HepG2 (cell line): ENCODE data around the gene MS4A14. TPM values are rescaled to one million over a fixed set of nuclear protein-coding genes. Genes with fewer than 3 reads are reported as not detected.
A peak's percentile ranks its signal among the peaks of the same experiment; 100 is the strongest.

ENCODE experiments used
- ATAC-seq: fragments of 200-7000 bp; cut with Tn5 transposase; 3 replicates; pipeline ENCODE4 v1.9.1; 2020; ENCODE audit warnings: mild to moderate bottlenecking, moderate library complexity
- BruUV-seq: library from RNA; stranded (reverse); fragments of 400-500 nt; replicated peaks from 2 replicates; lab custom pipeline; 2021; lab: Mats Ljungman, UMichigan
- CTCF ChIA-PET: fragments of 300-600 bp; formaldehyde crosslinking; extraction: SDS; loops from one replicate; lab custom pipeline; 2021; ENCODE audit warnings: low total read pairs, inconsistent platforms, low intra/inter-chr PET ratio; lab: Yijun Ruan, JAX
- POLR2A ChIA-PET: fragments of 350-600 bp; sonication (Branson Sonifier 250); formaldehyde crosslinking; loops from one replicate; lab custom pipeline; 2020; ENCODE audit warnings: antibody characterized with exemption, inconsistent platforms; lab: Yijun Ruan, JAX
- DNase-seq: peaks from one replicate; pipeline ENCODE4 v3.0.0-alpha.2; 2015; ENCODE audit warnings: low spot score
- FAIRE-seq: peaks from 3 replicates; lab custom pipeline; 2011; peaks lifted over from hg19 to GRCh38; lab: Jason Lieb, UNC
- H2AFZ ChIP-seq: one replicate; pipeline ENCODE4 v1.6.1; 2011; ENCODE audit warnings: low read length, inconsistent platforms
- H3K27ac ChIP-seq: fragments of 300-600 bp; 3 replicates; pipeline ENCODE4 v1.8.0; 2011; ENCODE audit warnings: mixed run types, mild to moderate bottlenecking, mixed read lengths, low read length, inconsistent platforms; ENCODE audit not compliant: insufficient read depth; ENCODE audit errors: extremely low read length
- H3K27me3 ChIP-seq, 2 experiments: fragments of 200-600 bp in 1 of 2; 2 replicates in 1 of 2; 3 replicates in 1 of 2; pipeline versions ENCODE4 v1.6.0 to v1.8.0; 2011; ENCODE audit warnings: low read length in 2 of 2, mild to moderate bottlenecking in 2 of 2, moderate library complexity in 2 of 2, inconsistent platforms in 1 of 2; ENCODE audit not compliant: insufficient read depth in 2 of 2, control insufficient read depth in 1 of 2
- H3K36me3 ChIP-seq, 2 experiments: fragments of 200-600 bp in 1 of 2; replicated peaks in 1 of 2; 2 replicates in 1 of 2; 3 replicates in 1 of 2; pipeline versions ENCODE4 v1.5.1 to v1.8.0; 2011; ENCODE audit warnings: low read length in 2 of 2, inconsistent platforms in 1 of 2; ENCODE audit not compliant: insufficient read depth in 2 of 2, control insufficient read depth in 1 of 2
- H3K4me1 ChIP-seq: 2 replicates; pipeline ENCODE4 v1.5.1; 2012; ENCODE audit warnings: low read length, inconsistent platforms; ENCODE audit not compliant: insufficient read depth
- H3K4me2 ChIP-seq: 2 replicates; pipeline ENCODE4 v1.6.0; 2011; ENCODE audit warnings: low read depth, low read length, inconsistent platforms
- H3K4me3 ChIP-seq, 3 experiments: fragments of 200-600 bp in 1 of 3; sonication (generic), shearing (Covaris generic) in 1 of 3; replicated peaks in 1 of 3; 2 replicates each; pipeline ENCODE4 v1.5.1; 2011 to 2016; ENCODE audit warnings: low read length in 3 of 3, inconsistent platforms in 2 of 3, low read depth in 2 of 3, mild to moderate bottlenecking in 2 of 3, control low read depth in 1 of 3, mixed read lengths in 1 of 3; ENCODE audit not compliant: insufficient read depth in 1 of 3
- H3K79me2 ChIP-seq: one replicate; pipeline ENCODE4 v1.6.1; 2011; ENCODE audit warnings: low read length, inconsistent platforms; ENCODE audit not compliant: insufficient read depth
- H3K9ac ChIP-seq: 2 replicates; pipeline ENCODE4 v1.6.0; 2011; ENCODE audit warnings: mild to moderate bottlenecking, low read depth, low read length, inconsistent platforms; ENCODE audit not compliant: insufficient read depth
- H3K9me3 ChIP-seq: 2 replicates; pipeline ENCODE4 v1.5.1; 2012; ENCODE audit warnings: mild to moderate bottlenecking, low read length
- H4K20me1 ChIP-seq: 2 replicates; pipeline ENCODE4 v1.6.0; 2011; ENCODE audit warnings: inconsistent platforms, mild to moderate bottlenecking, low read length, moderate library complexity; ENCODE audit not compliant: insufficient read depth
- ARID5B ChIP-seq: IDR thresholded peaks from 2 replicates; pipeline ENCODE4 v1.4.0; 2020; ENCODE audit warnings: mild to moderate bottlenecking, missing genetic modification reagents
- EHMT2 ChIP-seq: fragments of 200-600 bp; sonication (generic); IDR thresholded peaks from 2 replicates; pipeline ENCODE4 v1.7.0; 2017; ENCODE audit warnings: antibody characterized with exemption, low read depth, low read length, borderline replicate concordance
- GFI1 ChIP-seq: sonication (generic); formaldehyde crosslinking; IDR thresholded peaks from 2 replicates; pipeline ENCODE4 v1.5.0; 2020; ENCODE audit warnings: missing genetic modification reagents, mild to moderate bottlenecking, borderline replicate concordance
- HINFP ChIP-seq: sonication (generic); formaldehyde crosslinking; IDR thresholded peaks from 2 replicates; pipeline ENCODE4 v1.4.0; 2020; ENCODE audit warnings: low read depth, mild to moderate bottlenecking, missing genetic modification reagents
- PHF8 ChIP-seq: sonication (generic); formaldehyde crosslinking; IDR thresholded peaks from 2 replicates; pipeline ENCODE4 v1.5.0; 2020; ENCODE audit warnings: missing genetic modification reagents
- POLR2AphosphoS5 ChIP-seq: IDR thresholded peaks from 2 replicates; pipeline ENCODE4 v1.6.1; 2012; ENCODE audit warnings: low read depth, low read length
- SP1 ChIP-seq, 2 experiments: fragments of 450-650 bp in 1 of 2; sonication (generic) in 1 of 2; formaldehyde crosslinking in 1 of 2; IDR thresholded peaks; 2 replicates each; pipeline versions ENCODE4 v1.4.0 to v1.6.1; 2016 to 2020; ENCODE audit warnings: missing genetic modification reagents in 1 of 2
- ZBTB26 ChIP-seq: IDR thresholded peaks from 2 replicates; pipeline ENCODE4 v1.6.1; 2016; ENCODE audit warnings: missing compliant biosample characterization, missing genetic modification reagents, borderline replicate concordance
- ZNF296 ChIP-seq: sonication (generic); formaldehyde crosslinking; conservative IDR thresholded peaks from 2 replicates; pipeline ENCODE4 v1.5.0; 2020; ENCODE audit warnings: mild to moderate bottlenecking, missing genetic modification reagents
- ZNF513 ChIP-seq: sonication (generic); formaldehyde crosslinking; conservative IDR thresholded peaks from 2 replicates; pipeline ENCODE4 v1.5.0; 2020; ENCODE audit warnings: missing genetic modification reagents
- ZNF773 ChIP-seq: sonication (generic); formaldehyde crosslinking; IDR thresholded peaks from 2 replicates; pipeline ENCODE4 v1.4.0; 2020; ENCODE audit warnings: missing genetic modification reagents, borderline replicate concordance
- ZNF891 ChIP-seq: sonication (generic); formaldehyde crosslinking; IDR thresholded peaks from 2 replicates; pipeline ENCODE4 v1.5.0; 2020; ENCODE audit warnings: mild to moderate bottlenecking, missing genetic modification reagents
- ZSCAN22 ChIP-seq: sonication (generic); formaldehyde crosslinking; IDR thresholded peaks from 2 replicates; pipeline ENCODE4 v1.4.0; 2020; ENCODE audit warnings: mild to moderate bottlenecking, missing genetic modification reagents
- WGBS: methylation state at CpG from one replicate; pipeline ENCODE4 v1.1.6; 2017; ENCODE audit warnings: low lambda C conversion rate; 5-methylcytosine and 5-hydroxymethylcytosine counted together
- in situ Hi-C: cut with HindIII; loops from 2 replicates; pipeline ENCODE4 v1.10.0; 2017; ENCODE audit warnings: low pct_unique_long_range_greater_than_20kb; ENCODE audit not compliant: extremely low pct_ligation_motif_present
- intact Hi-C: fragments of 100-400 bp; cut with micrococcal nuclease; formaldehyde crosslinking; loops from one replicate; pipeline ENCODE4 v1.10.0; 2022; ENCODE audit not compliant: unreplicated experiment
- polyA plus RNA-seq, 8 experiments: library from polyadenylated mRNA; depleted of rRNA in 3 of 8; stranded (reverse) in 7 of 8; unstranded in 1 of 8; fragments of >200 nt; fragmentation: Illumina TruSeq in 4 of 8; extraction: Trizol in 4 of 8; gene quantifications; 2 replicates each; pipeline versions ENCODE4 v1.2.1 to v1.2.3, GENCODE V29; 2011 to 2016; ENCODE audit warnings: low read depth in 4 of 8, missing spikeins in 1 of 8, mixed read lengths in 1 of 8; ENCODE audit not compliant: insufficient read depth in 1 of 8
- total RNA-seq, 5 experiments: library from RNA; depleted of rRNA; stranded (reverse); fragments of >200 nt; fragmentation: Illumina TruSeq; extraction: Trizol; gene quantifications; 2 replicates each; pipeline ENCODE4 v1.2.3, GENCODE V29; 2016; ENCODE audit warnings: low read depth in 1 of 5

MS4A14 gene
- total and polyA plus RNA-seq, 2 of the 13 experiments (the other 11 are each of a cell fraction or from before 2014, with no cell fraction given): not detected

- no peak for TF ChIP-seq ZNF513 (CRISPR knock-in tag)
- no peak for TF ChIP-seq ZNF773 (CRISPR knock-in tag)
- TF ChIP-seq ARID5B (CRISPR knock-in tag): peak; percentile 13; the same call in 1 of the 2 replicates
- TF ChIP-seq, all 625 proteins: peak for 8
Observed at GRCh38 chr11:60370811-60371298, 25.4 kb upstream of the MS4A14 start (continued).

GRCh38 chr11:60371386-60371785 lies 24.9 kb upstream of the MS4A14 start:
- ChIA-PET CTCF (no interaction called here), POLR2A (no interaction called here)
- H3K79me2 ChIP-seq: no peaks in the 10 kb centered on the region
- H3K9ac ChIP-seq: no peak overlapping the region
- in situ Hi-C loops (no loop called here), intact Hi-C loops (no loop called here)
- H3K4me2 ChIP-seq: no peak overlapping the region
- peaks cover 11% of the 10 kb centered on the region for H3K4me1 ChIP-seq
- H2AFZ ChIP-seq: no peak overlapping the region
- TF ChIP-seq ZSCAN22 (CRISPR knock-in tag): no peak
- no peak for TF ChIP-seq POLR2AphosphoS5
- TF ChIP-seq PHF8 (CRISPR knock-in tag): no peak
- no peak for TF ChIP-seq ZNF891 (CRISPR knock-in tag)
- TF ChIP-seq SP1 (IDR thresholded peaks at IDR 0.05): no peak
- no peak for TF ChIP-seq SP1 (CRISPR knock-in tag; IDR thresholded peaks at IDR 0.05)
- TF ChIP-seq ZNF296: no peak
- no peak for TF ChIP-seq EHMT2
- TF ChIP-seq GFI1 (CRISPR knock-in tag): no peak
- TF ChIP-seq HINFP (CRISPR knock-in tag): no peak
- TF ChIP-seq ZBTB26 (CRISPR knock-in tag): no peak
- ATAC-seq: no peak
- DNase-seq: no peak
- H3K27me3 ChIP-seq: peaks cover 0 to 10% of the 10 kb centered on the region in 2 experiments; a peak in 3 of 5 replicates
- H3K9me3 ChIP-seq: no peaks in the 10 kb centered on the region
- 16% methylated on average over 3 of the region's 3 CpGs for WGBS
- no peak for FAIRE-seq
- H3K4me3 ChIP-seq: no peak overlapping the region
- H3K36me3 ChIP-seq: no peaks in the 10 kb centered on the region
- no peak overlapping the region for H3K27ac ChIP-seq
- BruUV-seq: no TSS peak
- no peaks in the 10 kb centered on the region for H4K20me1 ChIP-seq
